HepG2 (cell line): ENCODE results near the gene CLHC1. TPM values are rescaled to one million over a fixed set of nuclear protein-coding genes. Genes with fewer than 3 reads are reported as not detected.

Source experiments
- ASH2L ChIP-seq: fragments of 300-600, 200-600 bp; sonication (generic); IDR thresholded peaks from 2 replicates; pipeline ENCODE4 v1.7.0; 2017; ENCODE audit warnings: low read depth, mild to moderate bottlenecking, moderate library complexity, mixed read lengths, low read length; ENCODE audit not compliant: insufficient read length
- KDM1A ChIP-seq: IDR thresholded peaks from 2 replicates; pipeline ENCODE4 v1.6.1; 2016; ENCODE audit warnings: missing compliant biosample characterization
- PCBP2 ChIP-seq: fragments of 200-400 bp; formaldehyde crosslinking; optimal IDR thresholded peaks from 2 replicates; pipeline ENCODE3; 2018; ENCODE audit warnings: low read length, low read depth; ENCODE audit not compliant: poor library complexity, severe bottlenecking
- ZBTB3 ChIP-seq: sonication (generic); formaldehyde crosslinking; IDR thresholded peaks from 2 replicates; pipeline ENCODE4 v1.4.0; 2020; ENCODE audit warnings: low read depth, mild to moderate bottlenecking, moderate library complexity, missing genetic modification reagents, borderline replicate concordance
- ZFP90 ChIP-seq: sonication (generic); formaldehyde crosslinking; IDR thresholded peaks from 2 replicates; pipeline ENCODE4 v1.8.0; 2022; ENCODE audit warnings: missing genetic modification reagents, mild to moderate bottlenecking, inconsistent platforms, borderline replicate concordance
- ZNF337 ChIP-seq: sonication (generic); formaldehyde crosslinking; IDR thresholded peaks from 2 replicates; pipeline ENCODE4 v1.5.1; 2020; ENCODE audit warnings: missing genetic modification reagents, low read depth, mild to moderate bottlenecking, borderline replicate concordance
- ZNF383 ChIP-seq: sonication (generic); formaldehyde crosslinking; IDR thresholded peaks from 2 replicates; pipeline ENCODE4 v1.4.0; 2020; ENCODE audit warnings: missing genetic modification reagents, mild to moderate bottlenecking, borderline replicate concordance
- ZNF629 ChIP-seq: sonication (generic); formaldehyde crosslinking; conservative IDR thresholded peaks from 2 replicates; pipeline ENCODE4 v1.5.0; 2020; ENCODE audit warnings: missing genetic modification reagents
- ZNF660 ChIP-seq: sonication (generic); formaldehyde crosslinking; IDR thresholded peaks from 2 replicates; pipeline ENCODE4 v1.5.1; 2020; ENCODE audit warnings: mild to moderate bottlenecking, low read depth, missing genetic modification reagents, borderline replicate concordance
- ZNF772 ChIP-seq: sonication (generic); formaldehyde crosslinking; IDR thresholded peaks from 2 replicates; pipeline ENCODE4 v1.5.0; 2020; ENCODE audit warnings: mild to moderate bottlenecking, missing genetic modification reagents
- ZNF790 ChIP-seq: sonication (generic); formaldehyde crosslinking; IDR thresholded peaks from 2 replicates; pipeline ENCODE4 v1.8.0; 2022; ENCODE audit warnings: missing genetic modification reagents, mild to moderate bottlenecking, borderline replicate concordance
- polyA plus RNA-seq, 8 experiments: library from polyadenylated mRNA; depleted of rRNA in 3 of 8; stranded (reverse) in 7 of 8; unstranded in 1 of 8; fragments of >200 nt; fragmentation: Illumina TruSeq in 4 of 8; extraction: Trizol in 4 of 8; gene quantifications; 2 replicates each; pipeline versions ENCODE4 v1.2.1 to v1.2.3, GENCODE V29; 2011 to 2016; ENCODE audit warnings: low read depth in 4 of 8, missing spikeins in 1 of 8, mixed read lengths in 1 of 8; ENCODE audit not compliant: insufficient read depth in 1 of 8
- total RNA-seq, 5 experiments: library from RNA; depleted of rRNA; stranded (reverse); fragments of >200 nt; fragmentation: Illumina TruSeq; extraction: Trizol; gene quantifications; 2 replicates each; pipeline ENCODE4 v1.2.3, GENCODE V29; 2016; ENCODE audit warnings: low read depth in 1 of 5
- TF ChIP-seq, protein P1 (sequence below): sonication (generic); formaldehyde crosslinking; IDR thresholded peaks from 2 replicates; pipeline ENCODE4 v1.5.1; 2020; ENCODE audit warnings: mild to moderate bottlenecking, missing genetic modification reagents
- TF ChIP-seq, protein P2 (sequence below): sonication (generic); formaldehyde crosslinking; IDR thresholded peaks from 2 replicates; pipeline ENCODE4 v1.4.0; 2020; ENCODE audit warnings: missing genetic modification reagents, borderline replicate concordance
- TF ChIP-seq, protein P3 (sequence below): sonication (generic); formaldehyde crosslinking; IDR thresholded peaks from 2 replicates; pipeline ENCODE4 v1.8.0; 2022; ENCODE audit warnings: mild to moderate bottlenecking, missing genetic modification reagents, moderate library complexity
- TF ChIP-seq, protein P4 (sequence below), 2 experiments: sonication (generic) in 1 of 2; formaldehyde crosslinking in 1 of 2; IDR thresholded peaks; 2 replicates each; pipeline versions ENCODE4 v1.4.0 to v1.6.1; 2018 to 2020; ENCODE audit warnings: missing genetic modification reagents in 2 of 2, borderline replicate concordance in 1 of 2, low read depth in 1 of 2, mild to moderate bottlenecking in 1 of 2, missing biosample characterization in 1 of 2
- TF ChIP-seq, protein P5 (sequence below): sonication (generic); formaldehyde crosslinking; IDR thresholded peaks from 2 replicates; pipeline ENCODE4 v1.4.0; 2020; ENCODE audit warnings: mild to moderate bottlenecking, missing genetic modification reagents

CLHC1 gene
- total and polyA plus RNA-seq, 2 of the 13 experiments (the other 11 are each of a cell fraction or from before 2014, with no cell fraction given) = 9.8 to 12.6 TPM

DNA sequence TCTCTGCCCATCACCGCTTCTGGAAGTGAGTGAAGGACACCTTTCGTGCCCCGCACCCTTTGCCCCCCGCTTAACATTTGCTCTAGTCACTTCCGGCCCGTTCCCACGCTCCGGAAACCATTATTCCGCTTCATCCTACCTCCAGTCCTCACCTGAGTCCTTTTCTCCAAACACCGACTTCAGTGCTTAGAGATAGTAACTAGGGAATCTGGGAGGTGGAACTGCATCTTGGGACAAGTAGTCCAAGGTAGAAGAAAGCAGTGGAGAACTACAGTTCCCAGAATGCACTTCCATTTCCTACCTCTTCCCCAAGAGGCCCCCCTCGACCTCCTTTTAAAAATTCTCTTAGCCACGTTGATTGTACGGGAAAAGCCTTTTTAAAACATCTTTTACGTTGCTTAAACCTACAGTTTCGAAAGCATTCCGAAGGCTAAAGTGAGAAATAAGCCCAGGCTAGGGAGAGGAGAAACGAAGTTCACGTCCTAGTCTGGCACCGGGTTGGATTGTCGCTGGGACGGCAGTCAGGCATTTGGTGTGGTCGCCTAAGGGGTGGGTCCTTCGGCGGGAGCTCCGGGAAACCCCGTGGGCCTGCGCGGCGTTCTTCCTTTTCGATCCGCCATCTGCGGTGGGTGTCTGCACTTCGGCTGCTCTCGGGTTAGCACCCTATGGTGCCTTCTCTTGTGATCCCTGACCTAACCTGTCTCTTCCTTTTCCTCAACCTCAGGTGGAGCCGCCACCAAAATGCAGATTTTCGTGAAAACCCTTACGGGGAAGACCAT is at the start of gene CLHC1, which contains the start of gene RPS27A (continued):
- TF ChIP-seq, protein P1, sequence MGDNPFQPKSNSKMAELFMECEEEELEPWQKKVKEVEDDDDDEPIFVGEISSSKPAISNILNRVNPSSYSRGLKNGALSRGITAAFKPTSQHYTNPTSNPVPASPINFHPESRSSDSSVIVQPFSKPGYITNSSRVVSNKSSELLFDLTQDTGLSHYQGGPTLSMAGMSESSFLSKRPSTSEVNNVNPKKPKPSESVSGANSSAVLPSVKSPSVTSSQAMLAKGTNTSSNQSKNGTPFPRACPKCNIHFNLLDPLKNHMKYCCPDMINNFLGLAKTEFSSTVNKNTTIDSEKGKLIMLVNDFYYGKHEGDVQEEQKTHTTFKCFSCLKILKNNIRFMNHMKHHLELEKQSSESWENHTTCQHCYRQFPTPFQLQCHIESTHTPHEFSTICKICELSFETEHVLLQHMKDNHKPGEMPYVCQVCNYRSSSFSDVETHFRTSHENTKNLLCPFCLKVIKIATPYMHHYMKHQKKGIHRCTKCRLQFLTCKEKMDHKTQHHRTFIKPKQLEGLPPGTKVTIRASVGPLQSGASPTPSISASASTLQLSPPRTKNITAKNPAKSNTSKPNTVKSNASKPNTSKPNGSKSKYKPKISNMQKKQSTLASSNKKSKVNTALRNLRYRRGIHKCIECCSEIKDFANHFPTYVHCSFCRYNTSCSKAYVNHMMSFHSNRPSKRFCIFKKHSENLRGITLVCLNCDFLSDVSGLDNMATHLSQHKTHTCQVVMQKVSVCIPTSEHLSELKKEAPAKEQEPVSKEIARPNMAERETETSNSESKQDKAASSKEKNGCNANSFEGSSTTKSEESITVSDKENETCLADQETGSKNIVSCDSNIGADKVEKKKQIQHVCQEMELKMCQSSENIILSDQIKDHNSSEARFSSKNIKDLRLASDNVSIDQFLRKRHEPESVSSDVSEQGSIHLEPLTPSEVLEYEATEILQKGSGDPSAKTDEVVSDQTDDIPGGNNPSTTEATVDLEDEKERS = no peak
- TF ChIP-seq ZBTB3 (CRISPR knock-in tag) = 0 out of 2 replicates have a peak, but pooled peaks have one; percentile 58
- no peak for TF ChIP-seq ZNF660 (CRISPR knock-in tag)
- 0 out of 2 replicates have a peak, but pooled peaks have one; percentile 3 for TF ChIP-seq ZNF772 (CRISPR knock-in tag)
- peak; percentile 94 for TF ChIP-seq ASH2L
- TF ChIP-seq, protein P2, sequence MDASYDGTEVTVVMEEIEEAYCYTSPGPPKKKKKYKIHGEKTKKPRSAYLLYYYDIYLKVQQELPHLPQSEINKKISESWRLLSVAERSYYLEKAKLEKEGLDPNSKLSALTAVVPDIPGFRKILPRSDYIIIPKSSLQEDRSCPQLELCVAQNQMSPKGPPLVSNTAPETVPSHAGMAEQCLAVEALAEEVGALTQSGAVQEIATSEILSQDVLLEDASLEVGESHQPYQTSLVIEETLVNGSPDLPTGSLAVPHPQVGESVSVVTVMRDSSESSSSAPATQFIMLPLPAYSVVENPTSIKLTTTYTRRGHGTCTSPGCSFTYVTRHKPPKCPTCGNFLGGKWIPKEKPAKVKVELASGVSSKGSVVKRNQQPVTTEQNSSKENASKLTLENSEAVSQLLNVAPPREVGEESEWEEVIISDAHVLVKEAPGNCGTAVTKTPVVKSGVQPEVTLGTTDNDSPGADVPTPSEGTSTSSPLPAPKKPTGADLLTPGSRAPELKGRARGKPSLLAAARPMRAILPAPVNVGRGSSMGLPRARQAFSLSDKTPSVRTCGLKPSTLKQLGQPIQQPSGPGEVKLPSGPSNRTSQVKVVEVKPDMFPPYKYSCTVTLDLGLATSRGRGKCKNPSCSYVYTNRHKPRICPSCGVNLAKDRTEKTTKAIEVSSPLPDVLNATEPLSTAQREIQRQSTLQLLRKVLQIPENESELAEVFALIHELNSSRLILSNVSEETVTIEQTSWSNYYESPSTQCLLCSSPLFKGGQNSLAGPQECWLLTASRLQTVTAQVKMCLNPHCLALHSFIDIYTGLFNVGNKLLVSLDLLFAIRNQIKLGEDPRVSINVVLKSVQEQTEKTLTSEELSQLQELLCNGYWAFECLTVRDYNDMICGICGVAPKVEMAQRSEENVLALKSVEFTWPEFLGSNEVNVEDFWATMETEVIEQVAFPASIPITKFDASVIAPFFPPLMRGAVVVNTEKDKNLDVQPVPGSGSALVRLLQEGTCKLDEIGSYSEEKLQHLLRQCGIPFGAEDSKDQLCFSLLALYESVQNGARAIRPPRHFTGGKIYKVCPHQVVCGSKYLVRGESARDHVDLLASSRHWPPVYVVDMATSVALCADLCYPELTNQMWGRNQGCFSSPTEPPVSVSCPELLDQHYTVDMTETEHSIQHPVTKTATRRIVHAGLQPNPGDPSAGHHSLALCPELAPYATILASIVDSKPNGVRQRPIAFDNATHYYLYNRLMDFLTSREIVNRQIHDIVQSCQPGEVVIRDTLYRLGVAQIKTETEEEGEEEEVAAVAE (CRISPR knock-in tag) = 0 out of 2 replicates have a peak, but pooled peaks have one; percentile 26
- TF ChIP-seq, protein P3, sequence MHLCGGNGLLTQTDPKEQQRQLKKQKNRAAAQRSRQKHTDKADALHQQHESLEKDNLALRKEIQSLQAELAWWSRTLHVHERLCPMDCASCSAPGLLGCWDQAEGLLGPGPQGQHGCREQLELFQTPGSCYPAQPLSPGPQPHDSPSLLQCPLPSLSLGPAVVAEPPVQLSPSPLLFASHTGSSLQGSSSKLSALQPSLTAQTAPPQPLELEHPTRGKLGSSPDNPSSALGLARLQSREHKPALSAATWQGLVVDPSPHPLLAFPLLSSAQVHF = no peak
- TF ChIP-seq ZNF383 (CRISPR knock-in tag) = 0 out of 2 replicates have a peak, but pooled peaks have one; percentile 22
- TF ChIP-seq, protein P4, sequence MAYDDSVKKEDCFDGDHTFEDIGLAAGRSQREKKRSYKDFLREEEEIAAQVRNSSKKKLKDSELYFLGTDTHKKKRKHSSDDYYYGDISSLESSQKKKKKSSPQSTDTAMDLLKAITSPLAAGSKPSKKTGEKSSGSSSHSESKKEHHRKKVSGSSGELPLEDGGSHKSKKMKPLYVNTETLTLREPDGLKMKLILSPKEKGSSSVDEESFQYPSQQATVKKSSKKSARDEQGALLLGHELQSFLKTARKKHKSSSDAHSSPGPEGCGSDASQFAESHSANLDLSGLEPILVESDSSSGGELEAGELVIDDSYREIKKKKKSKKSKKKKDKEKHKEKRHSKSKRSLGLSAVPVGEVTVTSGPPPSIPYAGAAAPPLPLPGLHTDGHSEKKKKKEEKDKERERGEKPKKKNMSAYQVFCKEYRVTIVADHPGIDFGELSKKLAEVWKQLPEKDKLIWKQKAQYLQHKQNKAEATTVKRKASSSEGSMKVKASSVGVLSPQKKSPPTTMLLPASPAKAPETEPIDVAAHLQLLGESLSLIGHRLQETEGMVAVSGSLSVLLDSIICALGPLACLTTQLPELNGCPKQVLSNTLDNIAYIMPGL (CRISPR knock-in tag; IDR thresholded peaks at IDR 0.05; ENCODE audit: borderline replicate concordance in 1 of 2, low read depth in 1 of 2) = peak; percentile 60 to 76; a peak in 3 of 4 replicates
- TF ChIP-seq ZNF337 = peak; percentile 88
- TF ChIP-seq ZNF790 = 0 out of 2 replicates have a peak, but pooled peaks have one; percentile 65
- no peak for TF ChIP-seq PCBP2
- TF ChIP-seq ZNF629 (CRISPR knock-in tag) = peak; percentile 27; the same call in 1 of the 2 replicates
- TF ChIP-seq KDM1A (CRISPR knock-in tag) = no peak
- TF ChIP-seq, protein P5, sequence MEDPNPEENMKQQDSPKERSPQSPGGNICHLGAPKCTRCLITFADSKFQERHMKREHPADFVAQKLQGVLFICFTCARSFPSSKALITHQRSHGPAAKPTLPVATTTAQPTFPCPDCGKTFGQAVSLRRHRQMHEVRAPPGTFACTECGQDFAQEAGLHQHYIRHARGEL = no peak
- TF ChIP-seq ZFP90 = peak; percentile 91; the same call in 1 of the 2 replicates
